IMR-90 (cell line): Measurements from ENCODE around the gene PLA2G4F.

ENCODE experiments used
- CTCF ChIP-seq: conservative IDR thresholded peaks from 2 replicates; pipeline ENCODE4 v1.5.1; 2012; ENCODE audit warnings: mild to moderate bottlenecking, low read depth, low read length, improper control_type of control experiment
- ELK1 ChIP-seq: fragments of 150-350 bp; IDR thresholded peaks from 2 replicates; pipeline ENCODE4 v1.6.1; 2016; ENCODE audit warnings: low read depth, mild to moderate bottlenecking, low read length, moderate library complexity, borderline replicate concordance
- MAZ ChIP-seq: IDR thresholded peaks from 2 replicates; pipeline ENCODE4 v1.6.1; 2012; ENCODE audit warnings: low read depth, mild to moderate bottlenecking, low read length, improper control_type of control experiment, moderate library complexity, borderline replicate concordance
- SMC3 ChIP-seq: fragments of 150-350 bp; IDR thresholded peaks from 2 replicates; pipeline ENCODE4 v1.6.1; 2016; ENCODE audit warnings: low read depth, mild to moderate bottlenecking, antibody characterized with exemption, low read length, moderate library complexity

GRCh38 chr15:42171795-42172194 is 15.4 kb upstream of the PLA2G4F start:
- TF ChIP-seq SMC3 (no peak), MAZ (no peak), ELK1 (no peak), CTCF (no peak)
